Frontal cortex (tissue), 4 donors: Measurements from ENCODE around the gene GAN. TPM values are rescaled to one million over a fixed set of nuclear protein-coding genes. Genes with fewer than 3 reads are reported as not detected.
"Not testable (repeated sequence)": the region's sequence is repeated elsewhere in the genome, so short reads cannot be mapped to it uniquely, and the experiment has no call there.

ENCODE experiments used
- DNase-seq, 2 donors: peaks; one replicate each; pipeline ENCODE4 v3.0.0; 2012; ENCODE audit warnings: low spot score in 2 of 2
- FAIRE-seq: peaks from 2 replicates; lab custom pipeline; 2012; peaks lifted over from hg19 to GRCh38; lab: Jason Lieb, UNC
- total RNA-seq: library from RNA; depleted of rRNA; stranded (reverse); fragments of >200 nt; gene quantifications from one replicate; pipeline ENCODE4 v1.2.3, GENCODE V29; 2014
- donor health status: control.
- donor health status: control.
- donor health status: control.

GAN gene
- total RNA-seq, 1 donor from 2014 or later, result 22.8 TPM

GRCh38 chr16:81421126-81421525 lies 106.4 kb downstream of the GAN start:
- FAIRE-seq (no peak), DNase-seq (no peak)

GRCh38 chr16:81421536-81421935 lies 106.8 kb downstream of the GAN start:
- DNase-seq, result no peak
- no peak for FAIRE-seq

DNA sequence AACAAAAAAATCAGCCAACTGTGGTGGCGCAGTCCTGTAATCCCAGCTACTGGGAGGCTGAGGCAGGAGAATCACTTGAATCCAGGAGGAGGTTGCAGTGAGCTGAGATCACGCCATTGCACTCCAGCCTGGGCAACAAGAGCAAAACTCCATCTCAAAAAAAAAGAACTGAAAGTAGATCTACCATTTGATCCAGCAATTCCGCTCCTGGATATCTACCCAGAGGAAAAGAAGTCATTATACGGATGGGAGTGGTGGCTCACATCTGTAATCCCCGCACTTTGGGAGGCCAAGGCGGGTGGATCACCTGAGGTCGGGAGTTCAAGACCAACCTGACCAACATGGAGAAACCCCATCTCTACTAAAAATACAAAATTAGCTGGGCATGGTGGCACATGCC lies 107.4 kb downstream of the GAN start:
- DNase-seq, FAIRE-seq: not testable (repeated sequence)

- FAIRE-seq, result no peak
Measured at GRCh38 chr16:81424771-81425170, 110.0 kb downstream of the GAN start.

GRCh38 chr16:81427219-81427618 lies 112.5 kb downstream of the GAN start:
- DNase-seq, result no peak
- FAIRE-seq, result no peak

More at GRCh38 chr16:81424771-81425170, 110.0 kb downstream of the GAN start:
- DNase-seq, result no peak

DNA sequence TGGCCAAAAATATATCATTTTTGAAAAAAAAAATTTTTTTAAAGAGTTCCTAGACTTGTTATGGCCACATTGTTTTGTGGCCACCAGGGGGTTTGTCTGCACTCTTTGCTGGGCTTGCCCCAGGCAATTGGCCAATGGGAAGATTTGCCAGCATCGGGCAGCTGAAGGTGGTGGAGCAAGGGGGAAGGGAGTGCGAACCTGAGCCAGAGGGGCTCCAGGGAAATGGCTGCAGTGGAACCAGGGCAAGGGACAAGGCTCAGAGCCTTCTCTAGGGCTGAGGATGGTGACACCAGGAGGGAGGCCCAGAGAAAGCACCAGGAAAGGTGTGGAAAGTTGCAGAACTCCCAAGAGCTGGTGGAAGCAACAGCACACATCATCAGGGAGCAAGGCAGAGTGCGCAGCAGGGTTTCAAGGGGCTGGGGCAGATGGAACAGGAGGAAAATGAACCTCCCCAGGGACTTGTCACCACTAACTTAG lies 114.3 kb downstream of the GAN start:
- DNase-seq (no peak), FAIRE-seq (no peak)

GRCh38 chr16:81431554-81432353 lies 117.0 kb downstream of the GAN start:
- no peak for FAIRE-seq
- DNase-seq, result no peak

DNA sequence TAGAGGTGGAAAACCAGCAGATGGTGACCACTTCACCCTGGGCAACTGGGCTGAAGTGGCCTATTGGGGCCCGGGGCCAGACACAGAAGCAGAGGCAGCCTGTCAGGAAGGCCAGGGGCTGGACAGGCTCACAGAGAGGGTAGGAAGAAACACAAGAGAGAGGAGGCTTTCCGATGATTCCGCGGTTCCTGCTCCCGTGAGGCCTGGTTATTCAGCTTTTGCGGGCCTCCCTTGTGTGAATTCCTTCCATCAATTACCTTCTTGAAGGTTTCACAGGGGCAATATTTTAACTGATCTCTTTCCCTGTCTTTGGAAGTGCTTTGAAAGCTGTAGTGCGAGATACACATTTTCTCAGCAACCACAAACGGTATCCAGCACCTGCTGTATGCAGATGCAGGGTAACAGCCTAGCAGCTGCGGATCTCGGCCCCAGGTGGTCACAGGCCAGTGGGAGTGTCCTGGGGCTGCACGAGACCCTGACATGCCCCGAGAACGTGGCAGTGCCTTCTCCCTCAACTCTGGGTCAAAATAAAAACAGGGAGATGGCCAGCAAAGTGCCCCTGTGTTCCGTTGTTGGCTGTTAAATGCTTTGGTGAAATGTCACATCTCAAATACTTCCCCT lies 118.3 kb downstream of the GAN start:
- DNase-seq (no peak), FAIRE-seq (no peak)

GRCh38 chr16:81435103-81435502 lies 120.3 kb downstream of the GAN start:
- FAIRE-seq, result no peak
- DNase-seq, result no peak

DNA sequence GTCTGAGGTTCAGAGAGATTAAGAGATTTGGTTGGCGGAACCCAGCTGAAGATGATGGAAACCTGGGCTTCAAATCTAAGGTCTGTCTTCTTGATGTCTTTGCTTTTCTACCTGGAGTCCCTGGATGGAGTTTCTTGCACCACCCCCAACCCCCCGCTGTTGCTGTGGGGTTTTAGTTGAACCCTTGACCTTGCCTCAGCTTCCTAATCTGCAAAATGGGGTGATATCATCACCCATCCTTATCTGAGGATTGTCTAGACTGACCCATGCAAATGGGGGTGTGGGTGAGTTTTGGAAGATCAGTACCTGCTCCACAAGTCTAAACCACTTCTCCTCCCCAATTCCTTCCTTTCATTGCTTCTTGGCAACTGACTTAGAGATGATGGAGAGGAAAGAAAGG lies 120.8 kb downstream of the GAN start:
- no peak for FAIRE-seq
- no peak for DNase-seq

- FAIRE-seq (no peak), DNase-seq (no peak)
Measured at GRCh38 chr16:81436386-81436785, 121.6 kb downstream of the GAN start.

GRCh38 chr16:81437865-81438264 lies 123.1 kb downstream of the GAN start:
- no peak for DNase-seq
- no peak for FAIRE-seq

Other genes starting within 250 kb of the GAN start
- gene C16orf46, start 237.7 kb upstream of the GAN start, total RNA-seq, result 0.41 TPM
- gene GCSH, start 218.6 kb upstream of the GAN start, total RNA-seq, result 31.0 TPM
- gene BCO1, start 76.3 kb upstream of the GAN start, total RNA-seq, result under 0.01 TPM
- gene CMIP, start 129.8 kb downstream of the GAN start, total RNA-seq, result 18.8 TPM